GM19025 (cell line): ENCODE data around the gene TMEM86A.

Source experiments
- ATAC-seq: cut with Tn5 transposase; IDR thresholded peaks from one replicate; pipeline ENCODE4 v1.9.1; 2021; ENCODE audit warnings: mild to moderate bottlenecking, low read depth, moderate library complexity; ENCODE audit not compliant: unreplicated experiment

Gene TMEM86A

GRCh38 chr11:18750944-18751343, 52.4 kb downstream of the TMEM86A start:
- ATAC-seq = no peak

GRCh38 chr11:18752502-18752901, 53.9 kb downstream of the TMEM86A start:
- ATAC-seq = no peak

- no peak for ATAC-seq
Observed at GRCh38 chr11:18754308-18754707, 55.7 kb downstream of the TMEM86A start.
